Sciatic nerve (tissue), 2 donors: ENCODE data around the gene ADGRF1. TPM values are rescaled to one million over a fixed set of nuclear protein-coding genes. Genes with fewer than 3 reads are reported as not detected.

ENCODE experiments used
- ATAC-seq: fragments of 200-7000 bp; cut with Tn5 transposase; one replicate; pipeline ENCODE4 v1.9.1; 2020; ENCODE audit warnings: mild to moderate bottlenecking, moderate library complexity
- DNase-seq: peaks from one replicate; pipeline ENCODE4 v3.0.0-alpha.2; 2020; ENCODE audit warnings: low spot score
- intact Hi-C: fragments of 100-400 bp; cut with DNase I; formaldehyde crosslinking; loops from one replicate; pipeline ENCODE4 v1.14.2; 2022
- total RNA-seq: library from RNA; stranded (reverse); fragmentation: NEBNext Ultra II Directional; extraction: Animal tissue kit (Norgen Biotek cat#: 25700); gene quantifications from one replicate; pipeline ENCODE4 v1.2.1, GENCODE V29; 2021
- donor health status: DM: no; HTN: no; CAD: no.
- donor health status: DM: no; HTN: no; CAD: no.

Gene ADGRF1
- total RNA-seq, 1 donor from 2014 or later: 0.09 TPM

DNA sequence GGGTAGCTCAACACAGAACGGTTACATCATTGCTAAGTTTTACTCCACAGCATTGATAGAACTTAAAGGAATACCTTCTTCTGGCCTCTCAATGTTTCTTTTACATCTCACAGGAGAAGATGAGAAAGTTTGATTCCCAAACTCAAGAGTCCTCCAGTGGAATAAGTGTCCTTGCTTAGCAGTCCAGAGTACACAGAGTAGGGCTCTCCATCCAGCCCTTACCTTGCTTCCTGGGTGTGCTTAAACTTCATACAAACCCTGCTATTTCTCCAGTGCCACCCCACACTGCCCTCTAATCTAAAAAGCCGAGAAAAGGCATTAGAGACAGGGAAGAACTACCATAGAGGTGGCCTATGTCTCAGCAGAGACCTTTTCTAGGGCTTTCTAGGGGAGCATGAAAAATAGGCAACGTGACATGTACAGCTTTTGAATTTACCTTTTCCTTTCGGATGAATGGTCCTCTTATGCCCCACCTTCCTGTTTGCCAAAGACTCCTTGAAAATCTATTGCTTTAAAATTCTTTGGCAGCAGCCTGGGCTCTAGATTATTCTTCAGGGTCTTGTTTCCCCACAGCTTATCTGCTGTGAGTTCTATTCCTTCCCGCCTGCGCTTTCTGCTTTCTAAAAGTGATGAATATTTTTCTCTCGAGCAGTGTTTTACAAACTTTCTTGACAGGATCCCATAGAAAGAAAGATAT, 12.1 kb downstream of the ADGRF1 start:
- ATAC-seq (no peak), DNase-seq (no peak)
- intact Hi-C loops: no loop called here

DNA sequence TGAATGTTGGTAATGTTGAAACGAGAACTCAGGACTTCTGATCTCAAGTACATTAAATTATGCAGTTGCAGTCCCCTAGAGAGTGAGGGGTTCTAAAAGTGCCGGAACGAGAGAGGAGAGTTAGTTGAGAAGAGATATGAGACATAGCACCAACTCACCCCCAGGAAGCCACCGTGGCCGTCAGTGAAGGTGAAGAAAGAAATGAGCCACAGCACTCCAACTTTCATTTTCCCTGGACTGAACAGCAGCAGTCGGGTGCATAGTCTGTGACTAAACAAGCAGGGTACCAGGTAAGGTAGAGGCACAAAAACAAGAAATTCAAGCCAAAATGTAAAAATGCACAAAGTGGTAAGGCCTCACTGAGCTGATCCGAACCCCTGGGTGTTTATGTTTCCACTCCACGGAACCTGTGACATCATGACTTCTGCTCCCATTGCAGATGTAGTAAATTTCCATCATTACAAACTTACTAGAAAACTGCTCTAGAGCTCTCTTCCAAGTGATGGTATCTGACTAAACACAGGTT, 13.2 kb downstream of the ADGRF1 start:
- DNase-seq (no peak), ATAC-seq (no peak)
- intact Hi-C loops: no loop called here

DNA sequence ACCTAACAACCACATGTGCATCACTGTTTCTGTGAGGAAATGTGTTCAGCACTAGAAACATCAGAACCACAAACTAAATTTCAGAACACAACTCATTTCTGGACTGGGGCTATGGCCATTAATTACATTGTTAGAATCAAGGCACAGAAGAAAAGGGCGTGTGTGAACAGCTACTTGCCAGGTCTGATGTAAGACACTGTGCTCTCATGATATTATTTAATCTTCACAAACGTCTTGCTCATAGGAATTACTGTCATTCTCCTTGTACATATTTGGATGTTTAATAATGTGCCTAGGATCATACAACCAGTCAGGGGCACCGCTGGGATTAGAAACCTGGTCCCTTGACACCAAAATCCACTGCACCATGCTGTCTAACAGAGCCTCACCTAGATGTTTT, 14.8 kb downstream of the ADGRF1 start:
- no peak for ATAC-seq
- intact Hi-C loops: no loop called here
- DNase-seq: no peak

DNA sequence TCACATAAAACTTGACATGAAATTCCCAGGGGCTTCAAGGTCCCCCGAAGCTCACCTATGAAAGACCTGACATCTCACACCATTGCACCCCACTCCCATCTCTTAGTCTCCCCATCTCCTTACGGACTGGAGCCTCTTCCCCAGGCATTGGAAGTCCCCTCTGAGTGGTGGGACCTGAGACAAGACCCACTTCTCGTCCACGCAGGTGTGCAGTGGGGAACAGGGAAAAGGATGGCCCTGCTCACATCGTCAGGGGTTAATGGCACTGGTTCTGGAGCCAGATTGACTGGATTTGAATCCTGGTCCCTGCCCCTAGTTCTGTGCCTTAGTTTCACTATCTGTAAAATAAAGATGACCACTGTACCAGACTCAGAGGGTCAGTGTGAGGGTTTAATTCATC, 15.5 kb downstream of the ADGRF1 start:
- DNase-seq: no peak

DNA sequence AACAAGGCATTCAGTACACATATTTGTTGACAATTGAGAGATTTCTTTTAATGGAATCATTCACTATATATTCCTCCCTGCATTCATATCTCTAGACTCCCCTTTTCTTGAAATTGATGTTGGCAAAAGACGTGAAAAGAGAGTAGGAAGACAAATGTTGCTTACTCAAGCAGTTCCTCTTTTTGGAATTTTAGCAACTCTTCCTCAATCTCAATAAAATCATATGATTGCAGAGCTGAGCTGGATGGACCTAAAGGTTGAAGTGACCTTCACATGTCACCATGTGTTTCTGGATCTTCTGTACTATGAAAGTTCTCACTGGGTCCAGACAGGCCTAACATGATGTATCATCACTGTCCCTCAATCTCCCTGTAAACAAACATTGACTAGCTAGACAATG, 18.6 kb downstream of the ADGRF1 start:
- DNase-seq: no peak
- intact Hi-C loops: no loop called here
- no peak for ATAC-seq

More for the DNA sequence above, 15.5 kb downstream of the ADGRF1 start:
- intact Hi-C loops: no loop called here
- no peak for ATAC-seq

DNA sequence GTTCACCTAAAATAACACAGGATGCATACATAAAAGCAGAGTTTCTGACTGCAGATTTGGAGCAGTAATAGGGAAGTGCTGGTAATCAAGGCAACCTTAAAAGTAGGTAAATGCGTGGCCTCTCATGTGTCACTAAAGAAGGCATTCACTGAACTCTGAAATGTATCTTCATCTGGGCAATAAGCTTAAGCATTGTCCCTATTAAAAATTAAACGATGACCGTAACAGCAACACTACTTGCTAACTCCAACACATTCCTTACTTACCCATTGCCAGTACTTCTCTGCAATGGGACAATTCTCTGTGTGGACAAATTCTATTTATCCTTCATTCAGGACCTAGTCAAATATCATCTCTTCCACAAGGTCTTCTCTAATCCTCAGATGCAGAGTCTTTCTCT, 19.9 kb downstream of the ADGRF1 start:
- intact Hi-C loops: no loop called here
- DNase-seq: no peak
- ATAC-seq: no peak

DNA sequence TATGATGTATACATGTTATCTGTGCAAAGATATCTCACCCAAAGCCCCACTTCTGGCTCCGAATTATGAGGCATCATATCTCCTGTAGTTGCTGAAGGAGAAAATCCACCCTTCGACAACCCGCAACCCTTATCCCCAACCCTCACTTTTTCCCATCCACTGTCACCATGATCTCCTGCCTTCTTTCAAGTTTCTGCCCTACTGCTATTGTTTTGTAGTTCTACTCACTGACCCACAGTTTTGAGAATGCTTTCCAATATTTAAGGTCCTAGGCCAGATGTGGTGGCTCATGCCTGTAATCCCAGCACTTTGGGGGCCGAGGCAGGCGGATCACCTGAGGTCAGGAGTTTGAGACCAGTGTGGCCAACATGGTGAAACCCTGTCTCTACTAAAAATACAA, 22.2 kb downstream of the ADGRF1 start:
- DNase-seq (no peak), ATAC-seq (no peak)
- intact Hi-C loops: no loop called here

DNA sequence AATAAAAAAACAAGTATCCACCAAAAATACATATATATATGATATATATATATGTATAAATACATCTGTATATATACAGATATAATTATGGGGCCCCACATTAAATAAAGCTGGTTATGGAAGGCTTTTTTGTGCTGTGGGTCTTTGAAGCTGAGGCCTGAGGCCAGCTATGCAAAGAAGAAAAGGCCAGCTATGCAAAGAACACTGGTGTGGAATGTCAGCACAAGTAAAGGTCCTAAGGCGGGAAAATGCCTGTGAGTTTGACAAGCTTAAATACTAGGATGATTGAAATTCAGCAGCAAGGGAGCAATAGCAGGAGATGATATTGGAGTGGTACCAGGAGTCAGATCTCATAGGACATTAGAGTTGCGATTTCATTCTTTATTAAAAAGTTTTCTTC, 25.2 kb downstream of the ADGRF1 start:
- ATAC-seq (no peak), DNase-seq (no peak)
- intact Hi-C loops: no loop called here

DNA sequence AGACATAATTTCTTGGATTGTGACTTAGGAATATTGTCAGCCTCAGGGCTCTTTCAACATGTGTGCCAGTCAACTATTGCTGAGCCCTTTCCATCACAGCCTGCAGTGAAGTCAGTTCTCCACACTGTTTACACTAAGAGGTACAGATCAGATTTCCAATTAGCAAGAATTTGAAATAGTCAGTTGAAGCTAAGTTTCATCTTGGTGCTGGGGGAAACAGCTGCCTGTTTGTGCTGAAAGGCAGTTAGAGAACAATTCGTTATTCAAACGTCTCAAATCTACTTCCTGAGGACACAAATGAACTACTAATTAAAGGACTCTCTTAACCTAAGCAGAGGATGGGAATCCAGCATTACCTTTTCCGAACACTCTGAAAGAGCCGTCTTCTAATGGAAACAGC, 25.9 kb downstream of the ADGRF1 start:
- ATAC-seq (no peak), DNase-seq (no peak)
- intact Hi-C loops: no loop called here

DNA sequence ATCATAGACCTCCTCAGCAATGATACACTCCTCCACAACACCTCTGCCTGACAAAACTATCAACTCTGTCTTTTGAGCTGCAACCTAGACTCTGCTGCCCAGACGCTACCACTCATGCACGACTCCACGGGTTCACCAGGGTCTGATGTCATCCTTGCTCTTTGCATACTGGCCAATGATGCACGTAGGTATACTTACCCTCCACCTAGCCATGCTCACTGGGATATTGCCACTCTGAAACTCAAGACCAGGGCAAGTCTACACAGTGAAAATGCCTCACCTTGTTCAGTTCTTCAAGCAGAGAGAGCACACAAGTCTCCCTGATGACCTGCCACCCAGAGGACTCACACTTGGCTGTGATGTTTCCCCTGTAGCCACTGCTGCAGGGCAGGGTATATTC, 27.7 kb downstream of the ADGRF1 start:
- no peak for ATAC-seq
- DNase-seq: no peak

DNA sequence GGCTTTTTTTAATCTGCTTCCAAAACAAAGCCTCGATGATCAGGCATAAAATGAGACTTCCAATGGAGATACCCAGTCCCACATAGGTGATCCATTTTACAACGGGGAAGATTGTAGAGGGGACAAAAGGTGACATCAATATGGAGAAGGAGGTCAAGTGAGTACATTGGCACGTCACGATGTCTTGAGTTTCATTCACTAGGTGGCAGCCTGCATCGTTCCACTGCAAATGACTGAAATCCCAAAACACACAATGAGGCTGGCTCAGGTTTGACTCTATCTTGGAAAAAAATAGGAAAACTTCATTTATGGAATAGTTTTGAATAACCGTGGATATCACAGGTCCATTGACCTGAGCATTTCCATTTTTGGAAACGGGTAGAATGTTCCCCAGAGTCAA, 32.5 kb downstream of the ADGRF1 start:
- intact Hi-C loops: no loop called here
- ATAC-seq: no peak
- no peak for DNase-seq

More for the DNA sequence above, 27.7 kb downstream of the ADGRF1 start:
- intact Hi-C loops: no loop called here

DNA sequence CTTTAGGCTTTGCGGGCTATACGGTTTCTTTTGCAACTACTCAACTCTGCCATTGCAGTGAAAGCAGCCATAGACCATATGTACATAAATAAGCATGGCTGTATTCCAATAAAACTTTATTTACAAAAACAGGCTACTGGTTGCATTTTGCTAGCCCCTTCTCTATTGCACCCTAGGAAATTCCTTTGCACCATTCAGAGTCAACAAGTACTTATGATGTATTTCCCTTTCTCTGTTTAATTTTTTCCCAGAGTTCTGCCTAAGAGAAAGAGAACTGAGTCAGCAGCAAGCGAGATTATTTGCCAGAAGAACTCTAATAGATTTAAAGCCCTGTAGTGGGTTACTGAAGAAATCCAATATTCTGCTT, 33.8 kb downstream of the ADGRF1 start:
- intact Hi-C loops: no loop called here

DNA sequence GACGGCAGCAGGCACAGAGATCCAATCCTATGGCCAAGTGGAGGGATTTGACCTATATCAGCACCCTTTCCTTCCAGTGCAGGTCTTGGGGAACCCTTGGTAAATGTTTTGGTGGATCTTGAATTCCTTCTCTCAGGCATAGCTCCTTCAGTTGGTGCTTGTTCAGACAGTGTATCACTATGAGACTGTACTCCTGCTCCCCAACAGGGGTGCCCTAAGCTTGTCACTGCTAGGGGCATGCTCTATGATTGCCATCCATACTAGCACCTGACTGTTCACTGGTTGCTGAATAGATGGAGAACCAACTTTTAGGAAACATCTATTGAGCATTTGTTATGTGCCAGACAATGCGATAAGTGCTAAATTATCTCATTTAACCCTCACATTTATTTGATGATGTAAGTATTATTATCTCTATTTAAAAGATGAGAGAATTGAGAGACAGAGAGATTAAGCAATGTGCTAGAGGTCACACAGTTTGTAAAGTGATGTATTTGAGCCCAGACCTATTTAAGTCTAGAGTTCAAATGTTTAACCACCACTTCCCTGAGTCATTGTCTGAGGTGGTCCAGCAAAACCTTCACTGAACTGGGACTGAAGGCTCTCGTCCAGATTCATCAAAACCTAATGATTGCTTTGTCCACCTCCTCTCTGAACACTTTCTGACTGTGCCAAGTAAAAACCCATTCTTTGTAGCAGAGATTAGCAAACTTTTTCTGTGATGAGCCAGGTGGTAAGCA, 34.3 kb downstream of the ADGRF1 start:
- intact Hi-C loops: no loop called here
- ATAC-seq (no peak), DNase-seq (no peak)

More for the DNA sequence above, 33.8 kb downstream of the ADGRF1 start:
- ATAC-seq: no peak
- no peak for DNase-seq

DNA sequence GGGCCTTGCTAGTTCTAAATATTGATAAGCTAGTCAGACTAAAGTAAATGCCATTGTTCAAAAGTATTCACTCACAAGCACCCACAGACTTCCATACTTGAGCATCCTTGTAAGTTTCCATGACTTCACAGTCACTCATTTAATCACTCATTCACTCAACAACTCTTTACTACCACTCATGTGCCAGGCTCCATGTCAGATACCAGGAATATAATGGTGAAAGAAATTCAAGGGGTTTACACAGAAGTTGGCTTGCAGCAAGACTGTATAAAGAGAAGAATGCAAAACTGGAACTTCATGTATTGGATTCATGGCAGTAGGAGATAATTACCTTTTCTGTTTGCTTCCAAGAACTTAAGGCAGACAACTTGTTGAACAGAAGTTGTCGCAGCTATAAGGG, 36.6 kb downstream of the ADGRF1 start:
- DNase-seq (no peak), ATAC-seq (no peak)
- intact Hi-C loops: no loop called here

DNA sequence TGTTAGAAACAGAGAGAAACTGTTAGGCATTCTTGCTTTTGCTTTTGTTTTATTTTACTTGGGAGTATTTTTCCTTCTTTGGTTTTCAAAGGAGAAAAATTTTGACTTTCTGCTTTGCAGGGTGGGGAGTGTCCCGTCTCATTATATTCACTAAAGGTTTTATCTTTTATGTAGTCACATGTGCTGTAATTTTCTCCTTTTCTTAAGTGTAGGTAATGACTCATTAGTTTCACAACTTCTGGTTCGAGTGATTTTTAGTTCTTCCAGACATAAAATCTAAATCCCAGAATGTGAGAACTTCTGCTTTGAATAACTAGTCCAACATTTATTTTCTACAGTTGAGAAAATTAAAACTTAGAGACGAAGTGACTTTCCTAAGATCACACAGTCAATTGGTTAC, 37.7 kb downstream of the ADGRF1 start:
- ATAC-seq: no peak
- no peak for DNase-seq
- intact Hi-C loops: no loop called here

DNA sequence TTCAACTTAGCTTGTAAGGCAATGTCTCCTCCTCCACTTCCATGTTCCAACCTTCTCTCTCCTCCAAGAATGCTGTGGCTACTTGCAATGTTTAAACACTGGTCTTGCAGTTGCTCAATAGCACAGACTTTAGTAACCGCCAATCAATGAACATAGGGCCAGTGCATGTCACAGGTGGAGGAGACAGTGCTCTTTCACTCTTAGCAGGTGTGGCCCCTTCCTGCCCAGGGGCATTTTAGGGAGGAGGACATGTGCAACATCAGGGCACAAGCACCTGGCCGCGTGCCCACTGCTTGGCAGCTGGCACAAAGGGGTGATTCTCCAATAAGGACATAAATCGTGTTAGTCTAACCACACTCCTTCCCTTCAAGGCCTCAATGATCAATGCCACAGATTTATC, 41.3 kb downstream of the ADGRF1 start:
- intact Hi-C loops: no loop called here
- DNase-seq: no peak
- ATAC-seq: no peak

DNA sequence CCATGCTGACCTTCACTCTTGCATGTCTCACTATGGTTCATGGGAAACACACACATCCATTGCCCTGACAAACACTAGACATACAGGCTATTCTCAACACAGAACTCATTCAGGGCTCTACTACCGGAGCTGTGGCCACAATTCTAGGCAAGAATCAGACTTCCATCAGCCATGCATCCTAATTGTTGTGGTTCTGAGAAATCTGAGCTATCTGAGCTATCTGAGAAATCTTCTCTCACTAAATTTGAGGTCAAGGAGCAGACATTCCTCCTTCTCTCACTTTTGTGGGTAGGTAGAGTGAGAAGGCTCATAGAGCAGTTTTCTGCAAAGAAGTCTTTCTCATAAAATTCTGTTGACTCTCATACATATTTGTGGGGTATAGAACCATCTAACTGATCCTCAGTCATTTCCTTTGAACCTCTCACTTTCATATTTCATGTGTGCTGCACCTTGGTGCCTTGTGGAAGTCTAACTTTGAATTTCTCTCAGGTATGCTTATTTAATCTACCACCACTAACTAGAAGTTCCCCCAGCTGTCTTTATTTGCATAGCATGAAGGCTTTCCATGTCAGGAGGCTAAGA, 43.6 kb downstream of the ADGRF1 start:
- intact Hi-C loops: no loop called here
- DNase-seq (no peak), ATAC-seq (no peak)

DNA sequence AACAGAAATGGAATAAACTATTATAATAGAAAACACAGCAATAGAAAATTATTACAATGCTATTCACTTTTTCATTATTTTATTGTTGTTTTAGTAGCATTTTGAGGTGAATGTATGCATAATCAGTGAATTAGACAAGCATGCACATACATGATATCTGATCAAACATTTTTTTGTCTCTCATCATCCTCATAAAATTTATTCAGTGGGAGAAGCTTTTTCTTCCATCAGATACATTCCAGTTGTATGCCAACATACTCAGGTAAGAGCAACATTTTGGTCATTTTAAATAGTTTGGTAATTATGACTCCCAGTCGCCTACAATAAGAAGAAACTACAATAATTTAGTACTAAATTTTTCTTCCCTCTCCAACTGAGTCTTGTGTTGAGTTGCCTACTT, 44.5 kb downstream of the ADGRF1 start:
- intact Hi-C loops: no loop called here
- ATAC-seq (no peak), DNase-seq (no peak)

DNA sequence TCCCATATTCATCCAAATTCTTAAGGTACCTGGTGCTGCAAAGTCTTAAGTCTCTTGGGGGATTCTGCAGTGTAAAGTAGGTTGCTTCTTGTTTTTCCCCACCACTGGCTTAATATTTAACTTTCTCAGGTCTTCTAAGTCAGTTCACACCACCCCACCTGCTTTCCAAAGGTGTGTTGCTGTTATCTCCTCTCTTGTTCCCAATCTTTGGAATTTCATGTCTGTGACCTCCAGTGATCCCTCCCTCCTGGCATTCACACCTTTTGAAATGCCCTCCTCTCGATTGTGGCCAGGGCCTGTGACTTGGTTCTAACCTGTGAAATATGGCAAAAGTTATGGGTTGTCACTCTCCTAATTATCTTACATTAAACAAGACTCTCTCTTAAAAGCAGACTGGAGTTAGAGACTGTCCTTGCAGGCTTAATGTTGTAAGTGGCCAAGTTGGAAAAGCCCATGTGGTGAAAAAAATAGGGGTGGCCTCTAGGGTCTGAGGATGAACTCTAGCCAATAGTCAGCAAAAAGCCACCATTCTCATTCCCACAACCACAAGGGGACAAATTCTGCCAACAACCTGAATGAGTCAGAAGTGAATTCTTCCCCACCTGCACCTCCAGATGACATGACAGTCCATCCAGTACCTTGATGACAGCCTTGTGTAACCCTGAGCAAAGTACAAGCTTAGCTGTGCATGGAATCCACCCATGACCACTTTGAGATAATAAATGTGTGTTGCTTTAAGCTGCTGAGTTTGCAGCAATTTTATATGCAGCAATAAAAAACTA, 45.1 kb downstream of the ADGRF1 start:
- DNase-seq (no peak), ATAC-seq (no peak)
- intact Hi-C loops: no loop called here

DNA sequence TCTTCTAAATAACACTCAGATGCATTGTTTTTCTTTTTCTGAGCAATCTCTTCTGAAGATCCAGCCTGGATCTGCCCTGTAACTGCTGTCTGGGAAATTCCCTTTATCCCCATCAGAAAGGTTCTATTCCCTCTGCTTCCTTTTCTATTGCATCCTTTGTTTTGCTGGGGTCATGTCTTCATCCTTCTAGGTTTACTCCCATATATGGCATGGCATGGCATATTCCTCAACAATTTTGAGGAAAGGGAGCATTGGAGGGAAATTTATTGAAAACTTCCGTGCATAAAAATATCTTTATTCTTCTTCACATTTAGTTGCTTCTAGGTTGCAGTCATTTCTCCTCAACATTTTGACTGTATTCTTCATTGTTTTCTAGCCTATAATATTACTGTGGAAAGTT, 47.2 kb downstream of the ADGRF1 start:
- intact Hi-C loops: no loop called here

More for the DNA sequence above, 47.2 kb downstream of the ADGRF1 start:
- DNase-seq: no peak
- no peak for ATAC-seq
